ENCODE results near the gene IRF8.

GRCh38 chr16:85910854-85911247 lies 11.9 kb downstream of the IRF8 start:
- TF ChIP-seq CTCF (IDR thresholded peaks at IDR 0.05) (no peak), POLR2A (IDR thresholded peaks at IDR 0.05) (no peak), POLR2AphosphoS5 (IDR thresholded peaks at IDR 0.05) (no peak), EP300 (IDR thresholded peaks at IDR 0.05) (no peak)

Data from sigmoid colon (tissue), 4 donors.